Stomach (tissue), 9 donors: Measurements from ENCODE around the gene UQCRC1. TPM values are rescaled to one million over a fixed set of nuclear protein-coding genes. Genes with fewer than 3 reads are reported as not detected.

Source experiments
- DNase-seq, 2 donors: peaks; one replicate each; pipeline versions ENCODE4 v3.0.0 to v3.0.0-alpha.2; 2013 to 2019
- H3K27ac ChIP-seq, 5 donors: fragments of 200-600 bp in 4 of 5; sonication (generic) in 4 of 5; one replicate each; pipeline ENCODE4 v1.5.1; 2013 to 2019; ENCODE audit warnings: mild to moderate bottlenecking in 1 of 5, moderate library complexity in 1 of 5
- H3K27me3 ChIP-seq, 3 donors: fragments of 200-600 bp; sonication (generic); one replicate each; pipeline ENCODE4 v1.5.1; 2017 to 2019; ENCODE audit warnings: mixed run types in 1 of 3
- H3K36me3 ChIP-seq, 4 donors: fragments of 200-600 bp; sonication (generic); 1 replicate in 3 of 4; 2 replicates in 1 of 4; pipeline ENCODE4 v1.5.1; 2016 to 2019
- H3K4me1 ChIP-seq, 4 donors: fragments of 200-600 bp; sonication (generic); one replicate each; pipeline ENCODE4 v1.5.1; 2016 to 2019
- H3K4me3 ChIP-seq, 4 donors: fragments of 200-600 bp; sonication (generic) in 3 of 4; one replicate each; pipeline ENCODE4 v1.5.1; 2016 to 2019; ENCODE audit warnings: mild to moderate bottlenecking in 1 of 4
- H3K9me3 ChIP-seq, 4 donors: fragments of 200-600 bp; sonication (generic); one replicate each; pipeline ENCODE4 v1.5.1; 2016 to 2019
- EP300 ChIP-seq: sonication (generic); formaldehyde crosslinking; IDR thresholded peaks from one replicate; pipeline ENCODE4 v1.6.1; 2017; ENCODE audit warnings: antibody characterized with exemption
- POLR2A ChIP-seq, 4 donors: fragments of 450-650 bp; IDR thresholded peaks; one replicate each; pipeline ENCODE4 v1.6.1; 2016; ENCODE audit warnings: antibody characterized with exemption in 4 of 4, control low read depth in 2 of 4, mild to moderate bottlenecking in 1 of 4, moderate library complexity in 1 of 4
- POLR2AphosphoS5 ChIP-seq, 3 donors: sonication (generic); formaldehyde crosslinking; IDR thresholded peaks; one replicate each; pipeline ENCODE4 v1.6.1; 2016; ENCODE audit warnings: antibody characterized with exemption in 3 of 3
- WGBS, 5 donors: extraction: QIAGEN DNeasy Blood & Tissue Kit in 3 of 5; methylation state at CpG; one replicate each; pipeline versions ENCODE4 v1.1.5 to v1.1.7; 2013 to 2018; 5-methylcytosine and 5-hydroxymethylcytosine counted together
- intact Hi-C: fragments of 100-400 bp; cut with DNase I; formaldehyde crosslinking; loops from one replicate; pipeline ENCODE4 v1.15.1; 2023; ENCODE audit warnings: low total_unique reads
- polyA plus RNA-seq, 3 donors: library from polyadenylated mRNA; stranded (reverse); fragments of 200-250 nt; gene quantifications; one replicate each; pipeline ENCODE4 v1.2.3, GENCODE V29; 2013
- total RNA-seq, 5 donors: library from RNA; depleted of rRNA; stranded (reverse); fragments of >200 nt; gene quantifications; one replicate each; pipeline versions ENCODE4 v1.1.0 to v1.2.3, GENCODE V29; 2014 to 2016
- TF ChIP-seq, protein P1 (sequence below), 7 experiments: fragments of 450-650 bp in 4 of 7; fragments of 200-600 bp in 3 of 7; sonication (generic) in 3 of 7; IDR thresholded peaks; one replicate each; pipeline ENCODE4 v1.5.1; 2016 to 2019; ENCODE audit warnings: antibody characterized with exemption in 7 of 7, control low read depth in 2 of 7, mild to moderate bottlenecking in 1 of 7
- donor health status: healthy with polysubstance abuse.
- donor health status: Bipolar disorder and iron deficiency.
- donor health status: healthy.

The UQCRC1 gene
- total and polyA plus RNA-seq, 8 donors, result 178 to 568 (median 277) TPM

DNA sequence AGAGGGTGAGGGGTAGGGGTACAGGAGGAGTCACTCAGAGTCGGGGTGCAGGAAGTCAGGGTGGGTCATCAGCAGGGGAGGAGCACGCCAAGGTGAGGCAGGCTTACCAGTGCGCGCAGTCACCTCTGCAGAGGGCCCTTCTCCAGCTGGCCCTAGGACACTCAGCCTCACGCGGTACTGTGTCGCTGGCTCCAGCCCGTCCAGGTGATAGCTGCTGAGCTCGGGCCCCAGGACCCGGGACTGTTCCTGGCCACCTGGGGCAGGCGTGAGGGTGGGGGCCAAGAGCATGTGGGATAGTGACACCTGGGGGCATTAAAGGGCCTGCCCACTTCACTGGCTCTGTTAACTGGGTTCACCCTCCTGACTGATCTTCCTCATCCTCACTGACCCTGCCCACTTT is 21.8 kb downstream of the UQCRC1 start:
- intact Hi-C loops, result no loop called here

GRCh38 chr3:48585411-48585810 is 24.0 kb downstream of the UQCRC1 start:
- peaks cover 0 to 16% (median 0%) of the 10 kb centered on the region in 3 donors for H3K27me3 ChIP-seq
- H3K27ac ChIP-seq, result no peak overlapping the region
- H3K9me3 ChIP-seq, result no peaks in the 10 kb centered on the region
- peaks cover 0 to 11% (median 4%) of the 10 kb centered on the region in 4 donors for H3K36me3 ChIP-seq
- no peaks in the 10 kb centered on the region for H3K4me1 ChIP-seq
- no peak for DNase-seq
- intact Hi-C loops, result no loop called here
- 77 to 86% (median 84%) methylated on average over 7 to 8 of the region's 8 CpGs for WGBS, 5 donors
- no peak overlapping the region for H3K4me3 ChIP-seq
- TF ChIP-seq EP300, result no peak
- TF ChIP-seq POLR2AphosphoS5 (IDR thresholded peaks at IDR 0.05), result no peak
- TF ChIP-seq POLR2A (IDR thresholded peaks at IDR 0.05), result no peak
- TF ChIP-seq, protein P1, sequence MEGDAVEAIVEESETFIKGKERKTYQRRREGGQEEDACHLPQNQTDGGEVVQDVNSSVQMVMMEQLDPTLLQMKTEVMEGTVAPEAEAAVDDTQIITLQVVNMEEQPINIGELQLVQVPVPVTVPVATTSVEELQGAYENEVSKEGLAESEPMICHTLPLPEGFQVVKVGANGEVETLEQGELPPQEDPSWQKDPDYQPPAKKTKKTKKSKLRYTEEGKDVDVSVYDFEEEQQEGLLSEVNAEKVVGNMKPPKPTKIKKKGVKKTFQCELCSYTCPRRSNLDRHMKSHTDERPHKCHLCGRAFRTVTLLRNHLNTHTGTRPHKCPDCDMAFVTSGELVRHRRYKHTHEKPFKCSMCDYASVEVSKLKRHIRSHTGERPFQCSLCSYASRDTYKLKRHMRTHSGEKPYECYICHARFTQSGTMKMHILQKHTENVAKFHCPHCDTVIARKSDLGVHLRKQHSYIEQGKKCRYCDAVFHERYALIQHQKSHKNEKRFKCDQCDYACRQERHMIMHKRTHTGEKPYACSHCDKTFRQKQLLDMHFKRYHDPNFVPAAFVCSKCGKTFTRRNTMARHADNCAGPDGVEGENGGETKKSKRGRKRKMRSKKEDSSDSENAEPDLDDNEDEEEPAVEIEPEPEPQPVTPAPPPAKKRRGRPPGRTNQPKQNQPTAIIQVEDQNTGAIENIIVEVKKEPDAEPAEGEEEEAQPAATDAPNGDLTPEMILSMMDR (IDR thresholded peaks at IDR 0.05), result no peak

More for the DNA sequence above, 21.8 kb downstream of the UQCRC1 start:
- H3K4me3 ChIP-seq, result no peak overlapping the region
- no peaks in the 10 kb centered on the region for H3K9me3 ChIP-seq
- peaks cover 0 to 24% (median 0%) of the 10 kb centered on the region in 3 donors for H3K27me3 ChIP-seq
- no peak overlapping the region for H3K27ac ChIP-seq
- peaks cover 0 to 11% (median 6%) of the 10 kb centered on the region in 4 donors for H3K36me3 ChIP-seq
- no peak for TF ChIP-seq POLR2A (IDR thresholded peaks at IDR 0.05)
- TF ChIP-seq POLR2AphosphoS5 (IDR thresholded peaks at IDR 0.05), result no peak
- TF ChIP-seq, protein P1 (IDR thresholded peaks at IDR 0.05), result no peak
- no peak for TF ChIP-seq EP300
- H3K4me1 ChIP-seq, result no peaks in the 10 kb centered on the region
- no peak for DNase-seq
- 67 to 80% (median 74%) methylated on average over 5 to 11 of the region's 11 CpGs for WGBS, 5 donors

DNA sequence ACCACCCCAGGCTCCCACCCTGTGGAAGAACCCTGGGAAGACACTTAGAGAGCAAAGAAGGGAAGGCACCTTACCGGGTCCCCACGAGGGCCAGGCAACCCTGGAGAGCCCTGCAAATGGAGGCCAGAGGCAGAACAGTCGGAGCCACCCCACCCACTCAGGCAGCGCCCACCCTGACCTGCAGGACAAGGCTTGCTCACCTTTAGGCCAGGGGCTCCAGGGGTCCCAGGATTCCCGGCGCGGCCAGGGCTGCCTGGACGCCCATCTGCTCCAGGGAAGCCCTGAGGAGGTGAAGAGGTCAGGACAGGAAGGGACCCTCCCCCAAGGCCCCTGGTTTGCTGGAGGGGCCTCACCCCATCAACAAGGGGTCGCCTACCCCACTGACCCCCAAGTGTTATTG is 24.6 kb downstream of the UQCRC1 start:
- no peaks in the 10 kb centered on the region for H3K4me1 ChIP-seq
- H3K9me3 ChIP-seq, result no peaks in the 10 kb centered on the region
- no peak for TF ChIP-seq POLR2AphosphoS5 (IDR thresholded peaks at IDR 0.05)
- TF ChIP-seq POLR2A (IDR thresholded peaks at IDR 0.05), result no peak
- TF ChIP-seq EP300, result no peak
- TF ChIP-seq, protein P1 (IDR thresholded peaks at IDR 0.05), result no peak
- 80 to 95% (median 84%) methylated on average over 1 to 9 of the region's 9 CpGs for WGBS, 5 donors
- H3K4me3 ChIP-seq, result no peak overlapping the region
- DNase-seq, result no peak
- peaks cover 0 to 16% (median 0%) of the 10 kb centered on the region in 3 donors for H3K27me3 ChIP-seq
- peaks cover 0 to 11% (median 4%) of the 10 kb centered on the region in 4 donors for H3K36me3 ChIP-seq
- no peak overlapping the region for H3K27ac ChIP-seq
- intact Hi-C loops, result no loop called here

DNA sequence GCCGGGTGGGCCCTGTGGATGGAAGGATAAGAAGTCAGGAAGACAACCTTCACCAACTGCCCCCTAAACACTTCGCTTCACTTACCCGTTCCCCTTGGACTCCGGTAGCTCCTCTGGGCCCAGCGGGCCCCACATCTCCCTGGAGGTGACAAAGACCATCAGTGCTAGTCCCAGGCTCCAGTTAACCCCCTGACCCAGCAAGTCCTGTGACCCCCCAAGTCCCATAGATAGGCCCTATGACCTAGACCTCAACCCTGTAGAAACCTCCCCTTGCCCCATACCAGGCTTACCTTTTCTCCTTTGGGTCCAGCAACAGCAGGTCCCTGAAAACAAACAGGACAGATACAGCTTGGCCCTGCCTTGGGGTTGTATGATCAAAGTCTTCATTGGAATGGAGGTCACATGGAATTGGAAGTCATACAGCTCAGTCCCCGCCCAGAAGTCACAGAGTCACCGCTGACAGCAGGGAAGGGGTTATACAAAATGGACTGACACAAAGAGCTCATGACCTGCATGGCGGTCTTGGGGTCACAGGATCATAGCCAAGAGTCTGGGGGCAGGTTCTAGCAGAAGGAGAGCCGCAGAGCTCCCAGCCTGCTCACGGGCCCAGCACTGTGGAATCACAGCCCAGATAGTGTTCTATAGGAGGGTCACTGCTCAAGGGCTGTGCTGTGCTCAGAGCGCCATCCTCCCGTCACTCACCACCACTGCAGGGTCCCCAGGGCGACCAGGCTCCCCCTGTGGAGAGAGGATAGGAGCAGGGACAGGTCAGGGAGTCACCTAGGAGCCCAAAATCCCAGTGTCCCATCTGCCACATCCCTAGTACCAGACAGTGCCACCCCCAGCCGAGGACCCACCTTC is 27.6 kb downstream of the UQCRC1 start:
- Histone ChIP-seq H3K36me3 (peaks cover 0 to 11% (median 6%) of the 10 kb centered on the region in 4 donors), H3K27ac (no peak overlapping the region), H3K4me3 (no peak overlapping the region), H3K4me1 (no peaks in the 10 kb centered on the region), H3K27me3 (no peaks in the 10 kb centered on the region), H3K9me3 (no peaks in the 10 kb centered on the region)
- WGBS, 5 donors, result 85 to 90% (median 87%) methylated on average over 10 to 14 of the region's 14 CpGs
- no peak for DNase-seq
- TF ChIP-seq POLR2A (IDR thresholded peaks at IDR 0.05) (no peak), EP300 (no peak), POLR2AphosphoS5 (IDR thresholded peaks at IDR 0.05) (no peak)
- TF ChIP-seq, protein P1 (IDR thresholded peaks at IDR 0.05), result no peak
- intact Hi-C loops, result no loop called here
